ENCODE data around the gene USP49. TPM values are rescaled to one million over a fixed set of nuclear protein-coding genes. Genes with fewer than 3 reads are reported as not detected.
"Not testable (repeated sequence)": the region's sequence is repeated elsewhere in the genome, so short reads cannot be mapped to it uniquely, and the experiment has no call there.

The USP49 gene
- total and polyA plus RNA-seq, 2 of the 13 experiments (the other 11 are each of a cell fraction or from before 2014, with no cell fraction given) = 2.9 to 4.3 TPM

DNA sequence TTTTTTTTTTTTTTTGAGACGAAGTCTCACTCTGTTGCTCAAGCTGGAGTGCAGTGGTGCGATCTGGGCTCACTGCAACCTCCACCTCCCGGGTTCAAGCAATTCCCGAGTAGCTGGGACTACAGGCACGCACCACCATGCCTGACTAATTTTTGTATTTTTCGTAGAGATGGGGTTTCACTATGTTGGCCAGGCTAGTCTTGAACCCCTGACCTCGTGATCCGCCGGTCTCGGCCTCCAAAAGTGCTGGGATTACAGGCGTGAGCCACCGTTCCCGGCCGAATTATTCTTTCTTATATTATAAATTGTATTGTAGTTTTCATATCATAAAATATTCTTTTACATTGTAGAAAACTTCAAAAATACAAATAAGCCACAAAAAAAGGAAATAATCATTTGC lies 47.7 kb upstream of the USP49 start:
- in situ Hi-C loops (cut with HindIII; ENCODE audit: extremely low pct_ligation_motif_present, low pct_unique_long_range_greater_than_20kb); CTCF ChIA-PET (ENCODE audit: low intra/inter-chr PET ratio, low total read pairs): not testable (repeated sequence)
- 86% methylated on average over 14 of the region's 14 CpGs for WGBS (ENCODE audit: low lambda C conversion rate)

DNA sequence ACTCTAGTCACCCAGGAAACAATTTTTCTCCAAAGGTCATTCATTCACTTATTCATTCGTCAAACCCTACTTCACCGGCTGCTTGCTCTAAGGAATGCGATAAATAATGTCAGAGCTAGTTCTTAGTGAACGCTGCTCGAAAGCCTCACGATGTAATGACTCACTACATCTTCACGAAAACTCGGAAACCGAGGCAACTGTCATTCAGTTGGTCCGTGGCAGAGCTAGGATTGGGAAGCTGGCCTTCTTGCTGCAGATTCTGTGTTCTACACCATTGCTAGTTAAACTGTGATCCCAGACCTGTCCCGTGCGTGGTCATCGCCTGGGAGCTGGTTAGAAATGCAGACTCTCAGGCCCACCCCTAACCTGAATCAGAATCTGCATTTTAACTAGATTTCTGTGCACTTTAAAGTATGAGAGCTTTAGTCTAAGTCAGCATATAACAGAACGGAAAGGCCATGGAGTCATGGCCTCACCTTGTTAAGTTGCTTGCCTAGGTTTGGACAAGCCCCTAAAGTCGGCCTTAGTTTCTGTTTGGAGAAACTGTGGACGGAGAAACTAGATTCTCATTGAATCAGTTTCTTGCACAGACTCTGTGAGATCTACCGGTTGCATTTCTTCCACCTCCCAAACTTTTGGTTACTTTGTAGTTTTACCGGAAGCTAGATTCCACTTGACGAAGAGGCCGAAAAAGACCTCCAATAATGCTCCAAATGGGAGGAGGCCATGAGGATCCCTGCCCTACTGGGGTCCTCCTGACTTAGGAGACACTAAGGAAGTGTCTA lies 47.1 kb upstream of the USP49 start:
- Histone ChIP-seq H3K9me3 (ENCODE audit: low read length) (no peaks in the 10 kb centered on the region), H3K9ac (ENCODE audit: insufficient read depth, low read depth, low read length) (peak overlapping the region; percentile 53; the same call in 1 of the 2 replicates), H3K79me2 (ENCODE audit: insufficient read depth, low read length) (no peaks in the 10 kb centered on the region), H4K20me1 (ENCODE audit: insufficient read depth, low read length) (no peaks in the 10 kb centered on the region), H2AFZ (ENCODE audit: low read length) (peak overlapping the region; percentile 52), H3K4me3 (replicated peaks in 1 of 3; ENCODE audit: insufficient read depth in 1 of 3, low read depth in 2 of 3, low read length in 3 of 3) (peak overlapping the region; percentile 74 to 91 (median 75)), H3K4me2 (ENCODE audit: low read depth, low read length) (peak overlapping the region; percentile 98), H3K27ac (ENCODE audit: extremely low read length, insufficient read depth, low read length) (no peak overlapping the region), H3K36me3 (replicated peaks in 1 of 2; ENCODE audit: control insufficient read depth in 1 of 2, insufficient read depth in 2 of 2, low read length in 2 of 2) (no peaks in the 10 kb centered on the region), H3K27me3 (ENCODE audit: control insufficient read depth in 1 of 2, insufficient read depth in 2 of 2, low read length in 2 of 2) (no peaks in the 10 kb centered on the region), H3K4me1 (ENCODE audit: insufficient read depth, low read length) (peaks cover 28% of the 10 kb centered on the region)
- POLR2A ChIA-PET = interaction anchor here (0.6 to 1.7 kb wide), 7 partner anchors 9 to 1694 kb away, joined by 3 to 5 read pairs (median 4); partner anchors contain the start of genes BYSL, MED20, TAF8 and TOMM6
- 21% methylated on average over 20 of the region's 20 CpGs for WGBS (ENCODE audit: low lambda C conversion rate)
- FAIRE-seq = no peak
- no peak for DNase-seq (ENCODE audit: low spot score)
- CTCF ChIA-PET (ENCODE audit: low intra/inter-chr PET ratio, low total read pairs) = no interaction called here
- in situ Hi-C loops (cut with HindIII; ENCODE audit: extremely low pct_ligation_motif_present, low pct_unique_long_range_greater_than_20kb) (no loop called here), intact Hi-C loops (cut with micrococcal nuclease; ENCODE audit: unreplicated experiment) (no loop called here)
- no TSS peak for BruUV-seq (replicated peaks)
- no peak; the same call in 2 of the 3 replicates for ATAC-seq
- TF ChIP-seq, protein P1, sequence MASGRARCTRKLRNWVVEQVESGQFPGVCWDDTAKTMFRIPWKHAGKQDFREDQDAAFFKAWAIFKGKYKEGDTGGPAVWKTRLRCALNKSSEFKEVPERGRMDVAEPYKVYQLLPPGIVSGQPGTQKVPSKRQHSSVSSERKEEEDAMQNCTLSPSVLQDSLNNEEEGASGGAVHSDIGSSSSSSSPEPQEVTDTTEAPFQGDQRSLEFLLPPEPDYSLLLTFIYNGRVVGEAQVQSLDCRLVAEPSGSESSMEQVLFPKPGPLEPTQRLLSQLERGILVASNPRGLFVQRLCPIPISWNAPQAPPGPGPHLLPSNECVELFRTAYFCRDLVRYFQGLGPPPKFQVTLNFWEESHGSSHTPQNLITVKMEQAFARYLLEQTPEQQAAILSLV (CRISPR knock-in tag; IDR thresholded peaks at IDR 0.05; ENCODE audit: borderline replicate concordance) = no peak
- TF ChIP-seq ZNF577 (CRISPR knock-in tag; IDR thresholded peaks at IDR 0.05; ENCODE audit: borderline replicate concordance, low read depth) (no peak), PCBP2 (optimal IDR thresholded peaks at IDR 0.05; ENCODE audit: low read depth, low read length, poor library complexity, severe bottlenecking) (no peak), TAF1 (CRISPR knock-in tag; IDR thresholded peaks at IDR 0.05) (no peak), ZNF143 (CRISPR knock-in tag; IDR thresholded peaks at IDR 0.05) (no peak), NFIB (CRISPR knock-in tag; IDR thresholded peaks at IDR 0.05; ENCODE audit: borderline replicate concordance) (no peak), ZNF781 (CRISPR knock-in tag; IDR thresholded peaks at IDR 0.05; ENCODE audit: borderline replicate concordance, not compliant biosample characterization) (peak; percentile 79), FOSL2 (CRISPR knock-in tag; IDR thresholded peaks at IDR 0.05) (peak; percentile 38; the same call in 1 of the 2 replicates)
- TF ChIP-seq, protein P2, sequence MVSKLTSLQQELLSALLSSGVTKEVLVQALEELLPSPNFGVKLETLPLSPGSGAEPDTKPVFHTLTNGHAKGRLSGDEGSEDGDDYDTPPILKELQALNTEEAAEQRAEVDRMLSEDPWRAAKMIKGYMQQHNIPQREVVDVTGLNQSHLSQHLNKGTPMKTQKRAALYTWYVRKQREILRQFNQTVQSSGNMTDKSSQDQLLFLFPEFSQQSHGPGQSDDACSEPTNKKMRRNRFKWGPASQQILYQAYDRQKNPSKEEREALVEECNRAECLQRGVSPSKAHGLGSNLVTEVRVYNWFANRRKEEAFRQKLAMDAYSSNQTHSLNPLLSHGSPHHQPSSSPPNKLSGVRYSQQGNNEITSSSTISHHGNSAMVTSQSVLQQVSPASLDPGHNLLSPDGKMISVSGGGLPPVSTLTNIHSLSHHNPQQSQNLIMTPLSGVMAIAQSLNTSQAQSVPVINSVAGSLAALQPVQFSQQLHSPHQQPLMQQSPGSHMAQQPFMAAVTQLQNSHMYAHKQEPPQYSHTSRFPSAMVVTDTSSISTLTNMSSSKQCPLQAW (CRISPR knock-in tag; IDR thresholded peaks at IDR 0.05) = no peak

More for the DNA sequence above, 47.7 kb upstream of the USP49 start:
- H4K20me1 ChIP-seq (ENCODE audit: insufficient read depth, low read length); H3K79me2 ChIP-seq (ENCODE audit: insufficient read depth, low read length); BruUV-seq (replicated peaks); H3K36me3 ChIP-seq (replicated peaks in 1 of 2; ENCODE audit: control insufficient read depth in 1 of 2, insufficient read depth in 2 of 2, low read length in 2 of 2); ATAC-seq; H3K9ac ChIP-seq (ENCODE audit: insufficient read depth, low read depth, low read length); H3K4me2 ChIP-seq (ENCODE audit: low read depth, low read length); H2AFZ ChIP-seq (ENCODE audit: low read length); H3K27me3 ChIP-seq (ENCODE audit: control insufficient read depth in 1 of 2, insufficient read depth in 2 of 2, low read length in 2 of 2); H3K27ac ChIP-seq (ENCODE audit: extremely low read length, insufficient read depth, low read length); FAIRE-seq; DNase-seq (ENCODE audit: low spot score); intact Hi-C loops (cut with micrococcal nuclease; ENCODE audit: unreplicated experiment); H3K9me3 ChIP-seq (ENCODE audit: low read length); TF ChIP-seq TCF12 (IDR thresholded peaks at IDR 0.05): not testable (repeated sequence)
- Histone ChIP-seq H3K4me3 (replicated peaks in 1 of 3; ENCODE audit: insufficient read depth in 1 of 3, low read depth in 2 of 3, low read length in 3 of 3) (0 out of 6 replicates have a peak overlapping the region, but pooled peaks of 1 of the 3 experiments have one; percentile 91), H3K4me1 (ENCODE audit: insufficient read depth, low read length) (peaks cover 28% of the 10 kb centered on the region)
- POLR2A ChIA-PET = interaction anchor here (0.6 to 1.7 kb wide), 7 partner anchors 10 to 1694 kb away, joined by 3 to 5 read pairs (median 4); partner anchors contain the start of genes BYSL, MED20, TAF8 and TOMM6
- TF ChIP-seq, protein P3, sequence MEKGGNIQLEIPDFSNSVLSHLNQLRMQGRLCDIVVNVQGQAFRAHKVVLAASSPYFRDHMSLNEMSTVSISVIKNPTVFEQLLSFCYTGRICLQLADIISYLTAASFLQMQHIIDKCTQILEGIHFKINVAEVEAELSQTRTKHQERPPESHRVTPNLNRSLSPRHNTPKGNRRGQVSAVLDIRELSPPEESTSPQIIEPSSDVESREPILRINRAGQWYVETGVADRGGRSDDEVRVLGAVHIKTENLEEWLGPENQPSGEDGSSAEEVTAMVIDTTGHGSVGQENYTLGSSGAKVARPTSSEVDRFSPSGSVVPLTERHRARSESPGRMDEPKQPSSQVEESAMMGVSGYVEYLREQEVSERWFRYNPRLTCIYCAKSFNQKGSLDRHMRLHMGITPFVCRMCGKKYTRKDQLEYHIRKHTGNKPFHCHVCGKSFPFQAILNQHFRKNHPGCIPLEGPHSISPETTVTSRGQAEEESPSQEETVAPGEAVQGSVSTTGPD (CRISPR knock-in tag; IDR thresholded peaks at IDR 0.05) = 0 out of 2 replicates have a peak, but pooled peaks have one; percentile 2
- TF ChIP-seq TCF12 (CRISPR knock-in tag; IDR thresholded peaks at IDR 0.05) = 0 out of 2 replicates have a peak, but pooled peaks have one; percentile 12
